Activated naive CD8-positive, alpha-beta T cell treated with anti-CD3 and anti-CD28 coated beads, Interleukin-2, amount 10 ng/mL, durations not matched to agents 7 days and 5 days (primary cell): ENCODE measurements around the gene MED16. TPM values are rescaled to one million over a fixed set of nuclear protein-coding genes. Genes with fewer than 3 reads are reported as not detected.

Experiments used
- ATAC-seq: fragments of 150-1000 bp; cut with Tn5 transposase; one replicate; pipeline ENCODE4 v1.10.0; 2021; ENCODE audit warnings: low read depth, moderate library complexity
- POLR2A ChIA-PET: fragments of 350-600 bp; sonication (Branson Sonifier 250); formaldehyde crosslinking; loops from one replicate; lab custom pipeline; 2021; ENCODE audit warnings: antibody characterized with exemption; lab: Charles Lee
- DNase-seq: peaks from one replicate; pipeline ENCODE4 v3.0.0; 2021
- H3K27ac Mint-ChIP-seq: one replicate; pipeline ENCODE4 v1.8.0; 2022; ENCODE audit warnings: mild to moderate bottlenecking, mixed read lengths
- H3K27me3 Mint-ChIP-seq: one replicate; pipeline ENCODE4 v1.8.0; 2022; ENCODE audit warnings: mild to moderate bottlenecking, moderate library complexity, mixed read lengths
- H3K36me3 Mint-ChIP-seq: one replicate; pipeline ENCODE4 v1.8.0; 2021; ENCODE audit warnings: mild to moderate bottlenecking, mixed read lengths
- H3K4me1 Mint-ChIP-seq: one replicate; pipeline ENCODE4 v1.8.0; 2021; ENCODE audit warnings: mixed read lengths
- H3K4me3 Mint-ChIP-seq: one replicate; pipeline ENCODE4 v1.8.0; 2022; ENCODE audit warnings: mild to moderate bottlenecking, moderate library complexity, mixed read lengths
- H3K9me3 Mint-ChIP-seq: one replicate; pipeline ENCODE4 v1.8.0; 2021; ENCODE audit warnings: mixed read lengths
- total RNA-seq, 2 experiments: library from RNA; stranded (reverse); gene quantifications; one replicate each; pipeline ENCODE4 v1.2.3, GENCODE V29; 2021

The MED16 gene, protein sequence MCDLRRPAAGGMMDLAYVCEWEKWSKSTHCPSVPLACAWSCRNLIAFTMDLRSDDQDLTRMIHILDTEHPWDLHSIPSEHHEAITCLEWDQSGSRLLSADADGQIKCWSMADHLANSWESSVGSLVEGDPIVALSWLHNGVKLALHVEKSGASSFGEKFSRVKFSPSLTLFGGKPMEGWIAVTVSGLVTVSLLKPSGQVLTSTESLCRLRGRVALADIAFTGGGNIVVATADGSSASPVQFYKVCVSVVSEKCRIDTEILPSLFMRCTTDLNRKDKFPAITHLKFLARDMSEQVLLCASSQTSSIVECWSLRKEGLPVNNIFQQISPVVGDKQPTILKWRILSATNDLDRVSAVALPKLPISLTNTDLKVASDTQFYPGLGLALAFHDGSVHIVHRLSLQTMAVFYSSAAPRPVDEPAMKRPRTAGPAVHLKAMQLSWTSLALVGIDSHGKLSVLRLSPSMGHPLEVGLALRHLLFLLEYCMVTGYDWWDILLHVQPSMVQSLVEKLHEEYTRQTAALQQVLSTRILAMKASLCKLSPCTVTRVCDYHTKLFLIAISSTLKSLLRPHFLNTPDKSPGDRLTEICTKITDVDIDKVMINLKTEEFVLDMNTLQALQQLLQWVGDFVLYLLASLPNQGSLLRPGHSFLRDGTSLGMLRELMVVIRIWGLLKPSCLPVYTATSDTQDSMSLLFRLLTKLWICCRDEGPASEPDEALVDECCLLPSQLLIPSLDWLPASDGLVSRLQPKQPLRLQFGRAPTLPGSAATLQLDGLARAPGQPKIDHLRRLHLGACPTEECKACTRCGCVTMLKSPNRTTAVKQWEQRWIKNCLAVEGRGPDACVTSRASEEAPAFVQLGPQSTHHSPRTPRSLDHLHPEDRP
- 10 to 100 TPM; 53.6 to 72.7 TPM for total RNA-seq

DNA sequence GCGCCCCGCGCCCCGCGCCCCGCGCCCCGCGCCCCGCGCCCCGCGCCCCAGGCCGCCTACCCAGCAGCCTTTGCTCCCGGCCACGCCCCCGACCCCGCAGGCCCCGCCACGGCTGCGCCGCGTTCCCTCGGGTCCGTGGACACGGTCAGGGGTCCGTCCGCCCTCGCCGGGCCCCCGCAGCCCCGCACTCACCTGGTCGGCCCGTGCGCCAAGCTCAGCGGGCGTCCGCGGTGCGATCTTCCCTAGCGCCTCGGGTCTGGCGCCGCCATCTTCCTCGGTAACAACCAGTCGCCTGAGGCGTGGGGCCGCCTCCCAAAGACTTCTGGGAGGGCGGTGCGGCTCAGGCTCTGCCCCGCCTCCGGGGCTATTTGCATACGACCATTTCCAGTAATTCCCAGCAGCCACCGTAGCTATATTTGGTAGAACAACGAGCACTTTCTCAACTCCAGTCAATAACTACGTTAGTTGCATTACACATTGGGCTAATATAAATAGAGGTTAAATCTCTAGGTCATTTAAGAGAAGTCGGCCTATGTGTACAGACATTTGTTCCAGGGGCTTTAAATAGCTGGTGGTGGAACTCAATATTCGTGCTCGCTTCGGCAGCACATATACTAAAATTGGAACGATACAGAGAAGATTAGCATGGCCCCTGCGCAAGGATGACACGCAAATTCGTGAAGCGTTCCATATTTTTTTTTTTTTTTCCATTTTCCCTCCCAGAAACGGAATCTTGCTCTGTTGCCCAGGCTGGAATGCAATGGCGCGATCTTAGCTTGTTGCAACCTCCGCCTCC, at the start of gene MED16, which contains the start of gene RNU6-9:
MED16 (minus strand) TSS at position 294 of the 796 bp plus-strand sequence. CDS start 2,056 bp downstream, outside the sequence.
RNU6-9 (plus strand) TSS at position 591 of the 796 bp plus-strand sequence.
- peak; percentile 90 for DNase-seq
- Mint-ChIP-seq H3K4me3 (peak within 1 kb of the TSS; percentile 89), H3K9me3 (no peaks in the 10 kb centered on the region), H3K4me1 (peaks cover 15% of the 10 kb centered on the region), H3K27me3 (no peaks in the 10 kb centered on the region), H3K27ac (peak within 1 kb of the TSS; percentile 99), H3K36me3 (peaks cover 4% of the 10 kb centered on the region)
- POLR2A ChIA-PET = interaction anchor here (0.6 to 3.1 kb wide), 22 partner anchors 9 to 949 kb away, joined by 3 to 57 read pairs (median 3); partner anchors contain the start of genes R3HDM4 and RNU6-2
- peak; percentile 86 for ATAC-seq

DNA sequence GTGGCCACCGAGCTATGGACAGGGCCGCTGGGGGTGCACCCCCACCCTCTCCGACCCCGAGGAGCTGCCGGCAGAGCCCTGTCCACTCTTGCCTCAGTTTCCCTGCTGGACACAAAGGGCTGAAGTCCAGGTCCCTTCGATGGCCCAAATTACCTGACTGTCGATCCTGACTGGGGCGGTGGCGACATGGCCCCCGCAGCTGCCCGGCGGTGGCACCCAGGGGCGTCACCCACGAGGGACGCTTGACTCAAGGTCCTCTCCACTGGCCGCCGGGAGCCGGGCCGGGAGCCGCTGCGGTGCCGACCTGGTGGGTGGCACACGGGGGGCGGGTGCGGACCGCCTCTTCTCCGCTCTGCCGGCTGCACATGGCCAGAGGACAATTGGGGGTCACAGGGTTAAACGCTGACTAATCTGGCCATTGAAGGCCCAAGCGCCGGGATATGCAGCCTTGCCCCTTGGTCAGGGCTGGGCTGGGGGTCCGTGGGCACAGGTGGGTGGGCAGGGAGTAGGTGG, 49.2 kb upstream of the MED16 start:
- DNase-seq (no peak), ATAC-seq (no peak)
- Mint-ChIP-seq H3K9me3 (no peaks in the 10 kb centered on the region), H3K27ac (no peak overlapping the region), H3K27me3 (peaks cover 17% of the 10 kb centered on the region), H3K4me3 (no peak overlapping the region), H3K36me3 (peaks cover 23% of the 10 kb centered on the region), H3K4me1 (peaks cover 20% of the 10 kb centered on the region)
- POLR2A ChIA-PET = interaction anchor here (1.0 to 1.5 kb wide), 2 partner anchors 42 to 78 kb away, joined by 3 read pairs; partner anchors contain the start of gene WDR18

DNA sequence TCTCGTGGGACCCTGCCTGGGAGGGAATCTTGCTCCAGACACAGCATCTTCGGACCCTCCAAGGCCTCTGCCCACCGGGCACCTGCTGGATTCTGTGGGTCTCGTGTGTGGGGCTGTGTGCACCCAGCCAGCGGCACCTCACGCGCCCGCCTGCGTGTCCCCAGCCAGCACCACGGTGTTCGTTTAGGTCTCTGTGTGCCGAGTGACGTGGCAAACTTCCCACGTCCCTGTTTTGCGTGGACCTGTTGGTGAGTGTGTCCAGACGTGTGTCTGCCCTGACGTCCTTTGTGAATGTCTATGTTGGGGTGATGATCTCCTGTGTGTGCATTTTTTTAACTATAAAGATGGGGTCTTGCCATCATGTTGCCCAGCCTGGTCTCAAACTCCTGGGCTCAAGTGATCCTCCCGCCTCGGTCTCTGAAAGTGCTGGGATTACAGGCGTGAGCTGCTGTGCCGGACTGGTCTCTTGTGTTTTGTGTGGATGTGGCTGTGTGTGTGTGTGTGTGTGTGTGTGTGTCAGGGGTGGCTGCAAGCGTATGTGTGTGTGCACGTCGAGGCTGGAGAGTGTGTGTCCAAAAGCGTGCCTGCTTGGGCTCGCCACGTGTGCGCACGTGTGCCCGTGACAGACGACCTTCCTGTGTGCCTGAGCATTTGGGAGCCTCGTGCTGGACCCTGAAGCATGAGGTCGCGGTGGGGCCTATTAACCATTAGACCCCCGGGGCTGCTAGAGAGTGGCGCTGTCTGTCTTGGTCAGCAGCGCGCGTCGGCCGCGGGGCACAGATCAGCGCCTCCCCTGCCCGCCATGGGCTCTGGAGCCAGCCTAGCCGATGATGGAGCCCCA, 48.5 kb upstream of the MED16 start:
- peaks cover 25% of the 10 kb centered on the region for H3K36me3 Mint-ChIP-seq
- peaks cover 23% of the 10 kb centered on the region for H3K4me1 Mint-ChIP-seq
- no peak for DNase-seq
- ATAC-seq = no peak
- POLR2A ChIA-PET = interaction anchor here (1.5 kb wide), 1 partner anchor 42 kb away, joined by 3 read pairs; the partner anchor contains the start of gene WDR18
- H3K4me3 Mint-ChIP-seq = peak overlapping the region; percentile 60
- H3K27ac Mint-ChIP-seq = no peak overlapping the region
- H3K9me3 Mint-ChIP-seq = no peaks in the 10 kb centered on the region
- peaks cover 17% of the 10 kb centered on the region for H3K27me3 Mint-ChIP-seq

DNA sequence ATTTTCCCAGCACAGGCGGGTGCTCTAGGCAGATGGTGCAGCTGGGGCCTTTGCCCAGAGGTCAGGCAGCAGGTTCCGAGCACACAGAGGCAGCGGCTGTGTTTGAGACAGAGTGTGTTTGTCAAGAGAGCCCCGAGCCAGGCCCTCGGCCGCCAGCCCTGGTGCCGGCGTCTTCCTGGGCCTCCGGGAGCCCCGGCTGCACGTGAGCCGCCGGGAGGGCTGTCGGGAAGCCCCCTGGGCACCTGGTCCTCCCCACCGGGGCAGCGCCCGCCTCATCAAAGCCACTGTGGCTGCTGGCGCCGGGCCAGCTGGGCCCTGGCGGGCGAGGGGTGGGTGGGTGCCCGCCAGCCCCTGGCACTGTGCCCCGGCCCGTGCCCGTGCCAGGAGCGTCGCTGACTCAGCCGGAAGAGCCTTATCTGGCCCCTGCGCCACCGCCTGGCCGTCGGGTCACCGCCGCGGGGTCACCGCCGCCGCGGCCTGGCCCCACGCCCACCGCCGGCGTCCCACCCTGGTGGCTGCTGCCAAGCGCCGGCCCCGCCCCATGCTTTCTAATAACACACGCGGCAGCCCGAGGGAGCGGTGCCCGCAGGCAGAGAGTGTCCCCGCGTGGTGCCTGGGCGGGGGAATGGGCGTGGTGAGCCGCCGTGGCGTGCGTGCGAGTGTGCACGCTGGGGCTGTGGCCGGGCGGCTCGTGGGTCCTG, 47.8 kb upstream of the MED16 start:
- peak; percentile 31 for ATAC-seq
- Mint-ChIP-seq H3K27ac (peak overlapping the region; percentile 42), H3K27me3 (peaks cover 17% of the 10 kb centered on the region), H3K9me3 (no peaks in the 10 kb centered on the region), H3K4me3 (peak overlapping the region; percentile 61), H3K4me1 (peaks cover 23% of the 10 kb centered on the region), H3K36me3 (peaks cover 25% of the 10 kb centered on the region)
- POLR2A ChIA-PET = interaction anchor here (1.5 kb wide), 1 partner anchor 43 kb away, joined by 3 read pairs; the partner anchor contains the start of gene WDR18
- DNase-seq = peak; percentile 64

DNA sequence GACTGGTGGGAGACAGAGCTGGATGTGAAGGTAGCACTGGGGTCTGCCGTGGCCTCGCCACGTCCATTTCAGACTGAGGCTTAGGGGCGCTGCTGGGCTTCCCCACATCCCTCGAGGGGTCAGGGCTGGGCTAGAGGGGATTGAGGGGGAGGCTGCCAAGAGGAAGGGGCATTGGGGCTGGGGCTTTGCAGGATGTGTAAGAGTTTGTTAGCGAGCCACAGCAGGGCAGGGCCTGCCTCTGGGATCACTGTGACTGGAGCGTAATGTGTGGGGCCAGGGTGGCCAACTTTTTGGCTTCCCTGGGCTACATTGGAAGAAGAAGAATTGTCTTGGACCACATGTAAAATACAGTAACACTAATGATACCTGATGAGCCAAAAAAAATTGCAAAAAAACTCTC, 46.9 kb upstream of the MED16 start:
- ATAC-seq = no peak
- Mint-ChIP-seq H3K4me3 (peak overlapping the region; percentile 61), H3K9me3 (no peaks in the 10 kb centered on the region), H3K36me3 (peaks cover 25% of the 10 kb centered on the region), H3K4me1 (peaks cover 23% of the 10 kb centered on the region), H3K27me3 (peaks cover 20% of the 10 kb centered on the region), H3K27ac (no peak overlapping the region)
- DNase-seq = no peak
- POLR2A ChIA-PET = no interaction called here

DNA sequence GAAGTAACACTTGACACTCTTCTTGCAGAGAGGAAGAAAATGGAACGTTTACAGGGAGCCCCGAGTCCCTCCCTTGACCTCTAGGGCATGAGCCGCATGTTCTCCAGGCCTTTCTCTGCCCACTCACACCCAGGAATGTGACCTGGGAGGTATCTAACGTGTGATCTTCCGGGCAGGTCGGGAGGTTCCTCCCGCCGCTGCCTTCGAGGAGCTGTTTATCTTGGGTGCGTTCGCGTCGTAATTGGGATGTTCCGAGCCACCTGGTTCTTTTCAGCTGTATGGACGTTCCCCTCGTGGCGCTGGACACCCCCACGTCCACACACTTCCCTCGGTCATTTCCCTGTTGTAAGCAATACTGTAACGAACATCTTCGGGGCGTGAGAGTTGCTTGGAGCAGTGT, 46.5 kb upstream of the MED16 start:
- POLR2A ChIA-PET = interaction anchor here (1.1 kb wide), 1 partner anchor 143 kb away, joined by 3 read pairs; no protein-coding TSS in a partner anchor
- H3K9me3 Mint-ChIP-seq = no peaks in the 10 kb centered on the region
- peaks cover 25% of the 10 kb centered on the region for H3K36me3 Mint-ChIP-seq
- H3K4me1 Mint-ChIP-seq = peaks cover 23% of the 10 kb centered on the region
- ATAC-seq (no peak), DNase-seq (no peak)
- H3K27me3 Mint-ChIP-seq = peaks cover 20% of the 10 kb centered on the region
- no peak overlapping the region for H3K27ac Mint-ChIP-seq
- H3K4me3 Mint-ChIP-seq = no peak overlapping the region

DNA sequence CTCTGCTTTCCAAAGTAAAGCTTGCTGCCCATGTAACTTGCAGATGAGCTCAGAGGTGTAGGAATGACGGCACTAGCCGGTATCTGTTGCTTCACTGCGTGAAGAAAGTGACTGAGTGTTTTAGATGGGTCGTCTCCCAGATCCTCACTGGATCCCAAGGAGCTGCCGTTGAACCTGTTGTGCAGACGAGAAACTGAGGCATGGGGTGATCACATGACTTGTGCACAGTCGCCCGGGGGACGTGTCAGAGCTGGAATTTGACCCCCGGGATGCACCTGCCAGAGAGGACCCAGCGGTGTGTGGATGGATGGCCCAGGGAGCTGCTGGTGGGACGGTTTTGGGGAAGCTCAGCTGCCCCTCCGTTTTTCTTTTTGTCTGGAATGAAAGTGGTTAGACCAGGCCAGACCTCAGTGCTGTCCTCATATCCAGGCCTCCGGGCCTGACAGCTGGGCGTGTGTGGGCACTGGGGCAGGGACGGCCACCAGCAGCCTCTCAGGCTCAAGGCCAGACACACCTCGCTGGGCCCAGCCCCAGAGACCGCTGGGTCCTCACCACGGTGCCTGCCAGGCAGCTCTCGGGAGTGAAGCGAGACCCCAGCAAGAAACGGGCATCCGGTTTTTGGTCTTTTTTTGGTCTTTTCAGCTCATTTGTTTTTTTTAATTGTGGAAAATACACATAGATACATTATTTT, 45.4 kb upstream of the MED16 start:
- Mint-ChIP-seq H3K27me3 (peaks cover 20% of the 10 kb centered on the region), H3K4me3 (no peak overlapping the region), H3K36me3 (peaks cover 25% of the 10 kb centered on the region), H3K27ac (no peak overlapping the region), H3K4me1 (peaks cover 23% of the 10 kb centered on the region), H3K9me3 (no peaks in the 10 kb centered on the region)
- ATAC-seq (no peak), DNase-seq (no peak)
- POLR2A ChIA-PET = interaction anchor here (1.0 to 1.4 kb wide), 3 partner anchors 13 to 192 kb away, joined by 3 to 6 read pairs (median 3); no protein-coding TSS in a partner anchor

DNA sequence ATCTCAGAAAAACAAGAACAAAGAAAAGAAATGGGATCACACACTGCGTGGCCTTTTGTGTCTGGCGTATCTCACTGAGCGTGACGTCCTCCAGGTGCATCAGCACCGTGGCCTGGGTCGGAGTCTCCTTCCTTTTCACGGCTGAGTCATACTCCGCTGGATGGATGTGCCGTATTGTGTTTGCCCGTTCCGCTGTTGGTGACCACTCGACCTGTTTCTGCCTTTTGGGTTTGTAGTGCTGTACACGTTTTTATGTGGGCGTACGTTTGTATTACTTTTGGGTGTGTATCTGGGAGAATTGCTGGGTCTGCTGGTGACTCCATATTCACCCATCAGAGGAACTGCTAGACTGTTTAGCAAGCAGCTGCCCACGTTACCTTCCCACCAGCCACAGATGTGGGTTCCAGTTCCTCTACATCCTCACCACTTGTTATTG, 44.3 kb upstream of the MED16 start:
- Mint-ChIP-seq H3K36me3 (peaks cover 25% of the 10 kb centered on the region), H3K9me3 (no peaks in the 10 kb centered on the region), H3K4me1 (peaks cover 28% of the 10 kb centered on the region), H3K27ac (peak overlapping the region; percentile 68), H3K27me3 (peaks cover 20% of the 10 kb centered on the region), H3K4me3 (peak overlapping the region; percentile 73)
- POLR2A ChIA-PET = interaction anchor here (0.7 to 1.4 kb wide), 3 partner anchors 10 to 193 kb away, joined by 3 to 6 read pairs (median 3); no protein-coding TSS in a partner anchor
- peak; percentile 68 for DNase-seq
- ATAC-seq = peak; percentile 63

DNA sequence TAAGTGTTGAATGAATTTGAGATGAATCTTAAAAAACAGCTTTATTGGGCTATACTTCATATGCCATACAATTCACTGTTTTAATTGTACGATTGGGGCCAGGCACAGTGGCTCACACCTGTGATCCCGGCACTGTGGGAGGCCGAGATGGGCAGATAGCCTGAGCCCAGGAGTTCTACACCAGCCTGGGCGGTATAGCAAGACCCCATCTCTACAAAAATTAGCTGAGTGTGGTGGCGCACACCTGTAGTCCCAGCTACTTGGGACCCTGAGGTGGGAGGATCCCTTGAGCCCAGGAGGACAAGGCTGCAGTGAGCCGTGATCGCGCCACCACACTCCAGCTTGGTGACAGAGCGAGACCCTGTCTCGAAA, 43.2 kb upstream of the MED16 start:
- Mint-ChIP-seq H3K27me3 (peaks cover 14% of the 10 kb centered on the region), H3K4me1 (peaks cover 26% of the 10 kb centered on the region), H3K9me3 (no peaks in the 10 kb centered on the region), H3K27ac (no peak overlapping the region), H3K4me3 (no peak overlapping the region), H3K36me3 (peaks cover 21% of the 10 kb centered on the region)
- ATAC-seq (no peak), DNase-seq (no peak)
- POLR2A ChIA-PET = no interaction called here

DNA sequence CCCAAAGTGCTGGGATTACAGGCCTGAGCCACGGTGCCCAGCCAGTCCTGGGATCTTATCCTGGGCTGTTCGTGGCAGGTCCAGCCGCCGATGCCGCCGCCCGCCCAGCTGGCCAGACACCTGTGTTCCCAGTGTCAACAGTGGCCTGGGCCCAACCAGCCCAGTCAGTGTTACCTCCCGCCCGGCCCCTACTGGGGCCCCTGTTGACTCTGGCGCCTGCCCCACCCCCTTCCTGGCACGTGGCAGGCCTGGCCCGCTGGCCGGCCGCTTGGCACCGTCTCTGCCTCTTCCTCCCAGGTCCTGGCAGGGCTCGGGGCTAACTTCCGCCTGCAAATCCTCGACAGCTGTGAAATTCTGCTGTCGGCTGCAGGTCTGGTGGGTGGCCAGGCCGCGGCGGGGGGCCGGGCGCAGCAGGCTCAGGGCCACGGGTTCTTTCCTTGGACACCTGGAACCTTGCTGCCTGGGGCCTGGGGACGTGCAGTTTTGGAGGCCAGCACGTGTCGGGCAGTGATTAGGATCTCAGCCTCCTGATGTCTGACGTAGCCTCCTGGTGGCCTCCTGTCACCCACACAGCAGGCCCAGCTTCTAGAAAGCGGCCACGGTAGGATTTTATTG, 42.0 kb upstream of the MED16 start:
- H3K9me3 Mint-ChIP-seq = no peaks in the 10 kb centered on the region
- no peak for ATAC-seq
- peaks cover 21% of the 10 kb centered on the region for H3K4me1 Mint-ChIP-seq
- H3K4me3 Mint-ChIP-seq = no peak overlapping the region
- POLR2A ChIA-PET = no interaction called here
- peaks cover 10% of the 10 kb centered on the region for H3K27me3 Mint-ChIP-seq
- no peak for DNase-seq
- H3K36me3 Mint-ChIP-seq = peaks cover 25% of the 10 kb centered on the region
- H3K27ac Mint-ChIP-seq = no peak overlapping the region
